Midbrain (tissue), 1 donor: ENCODE results near the gene FSHB.
A peak's percentile ranks its signal among the peaks of the same experiment; 100 is the strongest.
"Not testable (repeated sequence)": the region's sequence is repeated elsewhere in the genome, so short reads cannot be mapped to it uniquely, and the experiment has no call there.

ENCODE experiments used
- DNase-seq: peaks from one replicate; lab custom pipeline; 2025; lab: John Stamatoyannopoulos, UW

FSHB gene

GRCh38 chr11:30230714-30231113 lies at the start of gene FSHB:
Gene FSHB (plus strand): TSS chr11:30231014. CDS start chr11:30231903, 889 bp downstream.
- DNase-seq: no peak

GRCh38 chr11:30186748-30187147 lies 44.1 kb upstream of the FSHB start:
- DNase-seq: no peak

GRCh38 chr11:30192620-30193019 lies 38.2 kb upstream of the FSHB start:
- DNase-seq: no peak

- peak; percentile 39 for DNase-seq
These were observed 34.2 kb upstream of the FSHB start for GRCh38 chr11:30196400-30197206.

- no peak for DNase-seq
These were observed 32.9 kb upstream of the FSHB start for GRCh38 chr11:30197869-30198268.

- DNase-seq: not testable (repeated sequence)
These were observed 27.8 kb upstream of the FSHB start for GRCh38 chr11:30202989-30203388.

- DNase-seq: no peak
These were observed 27.0 kb upstream of the FSHB start for GRCh38 chr11:30203850-30204249.

- DNase-seq: no peak
These were observed 24.4 kb upstream of the FSHB start for GRCh38 chr11:30206249-30206996.

- no peak for DNase-seq
These were observed 20.5 kb upstream of the FSHB start for GRCh38 chr11:30210357-30210756.

- DNase-seq: no peak
These were observed 14.3 kb upstream of the FSHB start for GRCh38 chr11:30216534-30216933.

GRCh38 chr11:30218278-30218677 lies 12.5 kb upstream of the FSHB start:
- DNase-seq: peak; percentile 12

GRCh38 chr11:30225642-30226041 lies 5.2 kb upstream of the FSHB start:
- no peak for DNase-seq

- no peak for DNase-seq
These were observed 2.4 kb upstream of the FSHB start for GRCh38 chr11:30228323-30228884.

GRCh38 chr11:30239025-30239424 lies 8.2 kb downstream of the FSHB start:
- no peak for DNase-seq

GRCh38 chr11:30244265-30244664 lies 13.5 kb downstream of the FSHB start:
- DNase-seq: no peak

GRCh38 chr11:30245621-30246020 lies 14.8 kb downstream of the FSHB start:
- no peak for DNase-seq

GRCh38 chr11:30254307-30255298 lies 23.8 kb downstream of the FSHB start:
- no peak for DNase-seq

- no peak for DNase-seq
These were observed 24.8 kb downstream of the FSHB start for GRCh38 chr11:30255637-30256036.

- no peak for DNase-seq
These were observed 26.2 kb downstream of the FSHB start for GRCh38 chr11:30257058-30257457.

- no peak for DNase-seq
These were observed 27.9 kb downstream of the FSHB start for GRCh38 chr11:30258679-30259078.

- no peak for DNase-seq
These were observed 30.0 kb downstream of the FSHB start for GRCh38 chr11:30260813-30261212.

GRCh38 chr11:30261821-30262220 lies 31.0 kb downstream of the FSHB start:
- no peak for DNase-seq
